Raji (cell line): ENCODE measurements around the gene ATP1A4.

Experiments used
- POLR2A ChIP-seq: IDR thresholded peaks from 2 replicates; pipeline ENCODE4 v1.6.1; 2011; ENCODE audit warnings: low read depth, low read length, control low read depth; ENCODE audit not compliant: insufficient read depth

The ATP1A4 gene

DNA sequence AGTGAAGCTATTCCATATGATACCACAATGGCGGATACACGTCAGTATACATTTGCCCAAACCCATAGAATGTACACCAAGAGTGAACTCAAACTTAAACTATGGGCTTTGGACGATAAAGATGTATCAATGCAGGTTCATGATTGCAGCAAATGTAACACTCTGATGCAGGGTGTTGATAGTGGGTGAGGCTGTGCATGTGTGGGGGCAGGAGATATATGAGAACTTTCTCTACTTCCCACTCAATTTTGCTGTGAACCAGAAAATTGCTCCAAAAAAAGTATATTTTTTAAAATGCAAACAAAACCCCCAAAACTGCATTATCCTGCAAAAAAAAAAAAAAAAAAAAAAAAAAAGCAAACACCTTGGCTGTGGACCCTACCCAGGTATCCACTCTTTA is 32.5 kb upstream of the ATP1A4 start:
- no peak for TF ChIP-seq POLR2A

DNA sequence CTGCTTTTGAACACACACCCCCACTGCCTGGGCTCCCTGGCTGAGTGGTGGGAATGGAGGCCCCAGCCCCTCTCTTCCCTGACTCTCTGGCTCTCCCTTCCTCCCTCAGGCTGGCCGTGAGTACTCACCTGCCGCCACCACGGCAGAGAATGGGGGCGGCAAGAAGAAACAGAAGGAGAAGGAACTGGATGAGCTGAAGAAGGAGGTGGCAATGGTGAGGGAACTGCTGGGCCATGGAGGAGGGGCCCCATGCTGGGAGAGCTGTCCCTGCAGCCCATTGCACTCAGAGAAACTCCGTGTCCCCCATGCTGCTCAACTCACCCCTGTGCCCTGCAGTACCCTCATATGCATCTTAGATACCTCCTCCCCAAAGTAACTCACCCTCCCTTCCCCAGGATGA is 30.6 kb upstream of the ATP1A4 start:
- no peak for TF ChIP-seq POLR2A

DNA sequence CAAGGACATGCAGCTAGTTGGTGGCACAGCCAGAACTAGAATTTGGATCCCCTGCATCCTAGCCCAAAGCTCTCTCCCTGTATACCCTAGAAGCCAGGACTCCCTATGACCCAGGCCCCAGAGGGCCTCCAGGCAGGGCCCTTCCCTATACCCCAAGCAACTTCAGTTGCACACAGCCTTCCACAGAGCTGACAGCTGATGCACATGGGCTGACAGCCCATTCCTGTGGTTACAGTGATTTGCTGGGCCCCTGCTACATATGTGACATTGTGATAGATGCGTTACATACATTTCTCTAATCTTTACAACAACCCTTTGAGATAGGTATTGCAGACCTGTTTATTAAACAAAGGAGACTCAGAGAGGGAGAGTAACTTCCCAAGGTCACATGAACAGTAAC is 30.0 kb upstream of the ATP1A4 start:
- no peak for TF ChIP-seq POLR2A

DNA sequence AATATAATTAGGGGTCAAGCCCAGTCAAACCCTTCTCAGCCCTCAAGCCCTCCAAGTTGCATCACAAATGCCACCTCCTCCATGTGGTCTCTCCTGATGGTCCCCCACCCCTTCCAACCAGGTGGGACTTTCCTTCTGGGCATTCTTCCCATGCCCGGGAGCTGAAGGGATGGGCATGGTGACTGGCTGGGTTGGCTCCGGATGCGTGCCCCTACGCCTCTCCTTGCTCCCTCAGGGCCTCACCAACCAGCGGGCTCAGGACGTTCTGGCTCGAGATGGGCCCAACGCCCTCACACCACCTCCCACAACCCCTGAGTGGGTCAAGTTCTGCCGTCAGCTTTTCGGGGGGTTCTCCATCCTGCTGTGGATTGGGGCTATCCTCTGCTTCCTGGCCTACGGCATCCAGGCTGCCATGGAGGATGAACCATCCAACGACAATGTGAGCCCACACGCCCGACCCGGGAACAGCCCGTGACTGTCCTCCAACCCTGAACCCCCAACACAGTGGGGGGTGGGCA is 28.4 kb upstream of the ATP1A4 start:
- TF ChIP-seq POLR2A, result no peak

DNA sequence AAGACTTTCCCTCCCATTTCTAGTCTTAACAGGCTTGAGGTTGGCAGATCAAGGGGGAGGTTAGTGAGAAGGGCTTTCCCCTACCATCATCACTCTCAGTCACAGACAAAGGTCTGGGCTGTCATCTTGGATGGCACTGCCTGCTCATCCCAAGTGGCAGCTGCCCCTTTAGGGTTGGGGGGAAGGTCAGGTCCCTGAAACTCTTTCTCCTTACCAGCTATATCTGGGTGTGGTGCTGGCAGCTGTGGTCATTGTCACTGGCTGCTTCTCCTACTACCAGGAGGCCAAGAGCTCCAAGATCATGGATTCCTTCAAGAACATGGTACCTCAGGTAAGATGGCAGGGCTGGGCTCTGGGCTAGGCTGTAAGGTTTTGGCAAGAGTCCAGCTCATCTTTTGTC is 27.7 kb upstream of the ATP1A4 start:
- TF ChIP-seq POLR2A, result no peak

DNA sequence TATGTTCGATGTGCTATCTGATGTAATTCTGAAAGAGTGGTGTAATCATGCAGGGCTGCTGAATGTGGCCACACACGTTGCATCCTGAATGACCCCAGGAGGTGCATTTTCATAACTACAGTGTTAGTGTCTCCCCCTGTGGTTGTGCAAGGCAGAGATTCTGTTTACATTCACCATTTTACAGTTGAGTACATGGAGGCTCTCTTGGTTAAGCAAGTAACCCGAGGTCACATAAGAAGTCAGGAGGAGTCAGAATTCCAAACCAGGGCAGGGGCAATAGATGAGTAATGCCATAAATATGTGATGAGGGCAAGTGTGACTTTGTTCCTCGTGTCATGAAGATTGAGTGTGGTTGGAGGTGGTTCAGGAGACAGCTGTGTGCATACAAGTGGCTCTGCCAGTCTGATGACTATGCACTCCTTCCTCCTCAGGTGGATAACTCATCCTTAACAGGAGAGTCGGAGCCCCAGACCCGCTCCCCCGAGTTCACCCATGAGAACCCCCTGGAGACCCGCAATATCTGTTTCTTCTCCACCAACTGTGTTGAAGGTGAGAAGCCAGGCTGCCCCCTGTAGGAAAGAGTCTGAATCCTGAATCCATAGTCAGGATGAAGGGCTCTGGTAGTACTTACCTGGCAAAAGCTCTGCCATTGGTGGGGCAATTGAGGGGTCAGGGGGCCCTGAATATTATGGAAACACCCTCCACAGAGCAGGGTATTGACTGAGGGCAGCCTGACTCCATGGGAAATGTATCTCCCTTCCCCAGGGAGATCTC is 26.5 kb upstream of the ATP1A4 start:
- TF ChIP-seq POLR2A, result no peak

DNA sequence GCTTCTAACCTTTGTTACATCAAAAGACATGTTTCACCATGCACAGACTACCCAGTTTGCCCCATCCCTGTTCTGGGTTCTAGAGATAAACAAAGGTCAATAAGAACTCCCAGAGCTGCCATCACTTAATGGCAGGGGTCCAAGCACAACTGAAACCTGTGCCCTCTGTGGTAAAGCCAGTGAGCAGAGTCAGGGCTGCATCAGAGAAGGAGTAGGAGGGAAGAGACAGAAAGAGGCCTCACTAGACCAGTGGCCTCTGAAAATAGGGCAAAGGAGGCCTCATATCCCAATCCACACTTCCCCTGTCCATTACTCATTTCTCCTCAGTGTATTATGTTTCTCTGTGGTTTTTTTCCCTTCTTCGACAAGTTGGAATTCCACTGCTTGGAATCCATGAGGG is 25.7 kb upstream of the ATP1A4 start:
- TF ChIP-seq POLR2A, result no peak

DNA sequence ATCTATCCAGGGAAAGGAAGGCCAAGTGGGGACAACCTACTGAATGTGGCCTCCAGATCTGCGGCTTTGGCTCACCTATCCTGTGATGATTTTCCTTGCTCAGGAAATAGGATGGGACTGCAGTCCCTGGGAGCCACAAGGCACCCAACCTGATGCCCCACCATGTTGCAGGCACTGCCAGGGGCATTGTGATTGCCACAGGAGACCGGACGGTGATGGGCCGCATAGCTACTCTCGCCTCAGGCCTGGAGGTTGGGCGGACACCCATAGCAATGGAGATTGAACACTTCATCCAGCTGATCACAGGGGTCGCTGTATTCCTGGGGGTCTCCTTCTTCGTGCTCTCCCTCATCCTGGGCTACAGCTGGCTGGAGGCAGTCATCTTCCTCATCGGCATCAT is 24.0 kb upstream of the ATP1A4 start:
- no peak for TF ChIP-seq POLR2A

DNA sequence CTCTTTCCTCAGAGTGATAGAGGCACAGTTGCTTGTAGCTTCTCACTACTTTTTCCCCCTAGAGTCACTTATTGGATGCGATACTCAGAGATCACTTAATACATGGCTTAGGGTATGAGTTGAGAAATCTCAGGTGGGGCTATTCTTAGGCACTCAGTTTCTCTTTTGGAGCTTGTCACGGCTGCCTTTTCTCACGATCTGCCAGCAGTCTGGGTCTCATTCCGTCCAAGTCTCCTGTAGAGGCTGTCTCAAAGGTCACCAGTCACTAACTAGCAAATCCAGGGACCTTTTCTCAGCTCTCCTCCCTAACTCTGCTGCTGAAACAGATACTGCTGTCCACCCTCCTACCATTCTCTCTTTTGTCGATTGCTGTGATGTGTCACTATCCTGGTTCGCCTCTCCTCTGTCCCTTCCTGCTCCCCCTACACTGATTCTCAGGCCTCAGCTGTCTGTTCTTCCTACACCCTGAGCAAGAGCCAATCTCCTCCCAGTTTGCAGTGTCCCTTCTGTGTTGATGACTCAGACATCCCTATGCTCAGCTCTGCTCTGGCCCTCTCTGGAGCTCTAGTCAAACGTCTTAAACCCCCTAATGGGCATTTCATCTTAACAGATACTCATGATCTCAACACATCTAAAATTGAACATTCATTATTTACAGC is 23.4 kb upstream of the ATP1A4 start:
- TF ChIP-seq POLR2A, result no peak

DNA sequence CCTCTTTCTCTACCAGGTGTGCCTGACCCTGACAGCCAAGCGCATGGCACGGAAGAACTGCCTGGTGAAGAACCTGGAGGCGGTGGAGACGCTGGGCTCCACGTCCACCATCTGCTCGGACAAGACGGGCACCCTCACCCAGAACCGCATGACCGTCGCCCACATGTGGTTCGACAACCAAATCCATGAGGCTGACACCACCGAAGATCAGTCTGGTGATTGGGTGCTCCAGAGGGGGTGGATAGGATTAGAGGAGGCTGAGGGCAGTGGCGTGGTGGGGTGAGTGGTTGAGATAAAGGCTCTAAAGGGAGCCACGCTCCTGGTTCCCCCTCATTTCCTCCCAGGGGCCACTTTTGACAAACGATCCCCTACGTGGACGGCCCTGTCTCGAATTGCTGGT is 22.8 kb upstream of the ATP1A4 start:
- no peak for TF ChIP-seq POLR2A

DNA sequence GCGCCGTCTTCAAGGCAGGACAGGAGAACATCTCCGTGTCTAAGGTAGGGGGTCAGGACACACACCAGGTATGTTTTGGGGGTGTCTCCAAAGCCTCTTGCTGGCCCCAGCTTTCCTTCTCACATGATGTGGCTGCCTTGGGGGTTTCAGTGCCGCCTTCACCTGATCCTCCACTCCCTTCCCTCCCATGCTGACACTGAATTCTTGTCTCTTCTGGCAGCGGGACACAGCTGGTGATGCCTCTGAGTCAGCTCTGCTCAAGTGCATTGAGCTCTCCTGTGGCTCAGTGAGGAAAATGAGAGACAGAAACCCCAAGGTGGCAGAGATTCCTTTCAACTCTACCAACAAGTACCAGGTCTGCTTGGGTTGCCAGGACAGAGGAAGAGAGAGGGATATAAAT is 22.4 kb upstream of the ATP1A4 start:
- no peak for TF ChIP-seq POLR2A

DNA sequence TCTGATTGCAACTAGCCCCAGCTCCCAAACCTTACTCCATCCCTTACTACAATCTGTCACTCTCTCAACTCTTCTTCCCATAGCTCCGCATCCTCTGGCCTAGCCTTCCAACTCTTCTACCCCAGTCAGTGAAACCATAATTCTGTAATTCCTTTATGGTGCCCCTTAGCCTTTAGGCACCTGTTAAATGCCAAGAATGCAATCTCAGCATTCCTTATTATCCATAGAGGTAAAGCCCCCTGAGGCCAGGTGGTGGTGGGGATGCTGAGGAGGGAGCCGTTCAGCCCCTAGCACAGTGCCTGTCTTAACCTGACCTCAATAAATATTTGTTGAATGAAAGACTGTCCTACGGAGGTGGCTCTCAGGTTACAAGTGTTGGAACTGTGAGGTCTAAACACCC is 21.8 kb upstream of the ATP1A4 start:
- no peak for TF ChIP-seq POLR2A

DNA sequence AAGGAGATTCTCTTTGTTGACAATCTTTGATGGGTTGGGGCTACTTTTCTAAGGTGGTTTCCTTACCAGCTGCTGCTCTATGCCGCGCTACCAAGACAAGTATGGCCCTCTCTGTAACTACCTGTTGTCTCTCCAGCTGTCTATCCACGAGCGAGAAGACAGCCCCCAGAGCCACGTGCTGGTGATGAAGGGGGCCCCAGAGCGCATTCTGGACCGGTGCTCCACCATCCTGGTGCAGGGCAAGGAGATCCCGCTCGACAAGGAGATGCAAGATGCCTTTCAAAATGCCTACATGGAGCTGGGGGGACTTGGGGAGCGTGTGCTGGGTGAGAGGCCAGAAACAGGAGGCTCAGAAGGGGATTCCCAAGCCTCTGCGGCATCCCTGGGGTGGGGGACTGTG is 21.4 kb upstream of the ATP1A4 start:
- TF ChIP-seq POLR2A, result no peak

DNA sequence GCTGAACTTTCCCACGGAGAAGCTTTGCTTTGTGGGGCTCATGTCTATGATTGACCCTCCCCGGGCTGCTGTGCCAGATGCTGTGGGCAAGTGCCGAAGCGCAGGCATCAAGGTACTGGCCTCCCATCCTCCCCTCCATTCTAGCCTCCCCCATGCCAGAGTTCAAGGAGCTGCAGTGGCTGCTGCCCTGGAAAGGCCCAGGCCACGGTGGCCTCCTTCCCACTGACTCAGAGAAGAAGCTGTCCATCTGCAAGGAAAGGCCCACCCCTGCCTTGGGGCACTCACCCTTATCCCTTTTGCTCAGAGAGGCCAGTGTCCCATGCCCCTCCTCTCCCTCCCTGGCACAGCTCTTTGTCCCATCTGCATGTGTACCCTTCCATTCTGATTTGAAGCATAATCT is 20.9 kb upstream of the ATP1A4 start:
- TF ChIP-seq POLR2A, result no peak

DNA sequence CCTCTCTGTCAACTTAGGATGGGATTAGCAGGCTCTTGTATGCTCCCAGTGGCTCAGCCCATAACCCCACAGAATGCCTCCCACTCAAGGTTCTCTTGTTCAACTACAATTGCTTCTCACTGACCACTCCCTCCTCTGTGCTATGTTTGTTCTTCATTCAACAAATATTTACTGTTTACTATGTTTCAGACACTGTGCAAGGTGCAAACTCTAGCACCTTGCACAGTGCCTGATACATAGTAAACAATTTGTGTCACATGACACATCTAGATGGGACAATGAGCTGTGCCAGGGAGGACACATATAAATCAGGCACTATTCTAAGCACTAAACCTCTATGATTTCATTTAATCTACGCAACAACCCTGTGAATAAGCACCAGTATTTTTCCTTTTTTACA is 20.5 kb upstream of the ATP1A4 start:
- no peak for TF ChIP-seq POLR2A

DNA sequence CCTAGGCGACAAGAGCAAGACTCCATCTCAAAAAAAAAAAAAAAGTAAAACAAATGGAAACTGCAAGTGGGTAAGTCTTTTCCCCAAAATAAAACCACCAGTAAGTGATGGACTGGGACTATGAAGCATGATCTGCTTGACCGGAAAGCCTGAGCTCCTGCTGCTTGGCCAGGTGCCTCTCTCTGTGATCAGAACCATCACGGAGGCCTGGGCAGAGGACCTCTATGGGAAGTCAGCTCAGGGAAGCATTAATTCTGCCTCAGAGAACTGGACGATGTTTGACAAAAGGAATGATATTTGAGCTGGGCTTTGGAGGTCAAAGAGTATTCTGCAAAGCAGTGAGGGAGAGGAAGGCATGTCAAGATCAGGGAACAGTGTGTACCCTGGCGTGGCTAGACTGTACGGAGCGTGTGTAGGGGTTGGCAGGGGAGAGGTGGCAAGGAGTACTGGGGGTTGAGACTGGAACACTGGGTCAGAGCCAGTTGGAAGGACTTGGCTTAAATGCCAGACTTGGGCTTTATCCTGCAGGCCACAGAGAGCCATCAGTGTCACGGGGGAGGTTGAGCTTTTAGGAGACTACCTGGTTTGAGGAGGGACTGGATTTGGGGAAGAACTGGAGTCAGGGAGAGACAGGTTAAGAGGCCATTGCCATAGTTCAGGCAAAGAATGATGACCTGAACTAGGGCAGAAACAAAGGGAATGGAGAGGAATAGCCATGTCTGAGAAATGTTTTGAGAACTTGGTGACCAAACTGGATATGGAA is 19.4 kb upstream of the ATP1A4 start:
- no peak for TF ChIP-seq POLR2A
